IMR-90 (cell line): ENCODE measurements around the gene PRSS8. TPM values are rescaled to one million over a fixed set of nuclear protein-coding genes. Genes with fewer than 3 reads are reported as not detected.

Source experiments
- CEBPB ChIP-seq: IDR thresholded peaks from 2 replicates; pipeline ENCODE4 v1.6.1; 2012; ENCODE audit warnings: low read depth, low read length, improper control_type of control experiment
- MAZ ChIP-seq: IDR thresholded peaks from 2 replicates; pipeline ENCODE4 v1.6.1; 2012; ENCODE audit warnings: low read depth, mild to moderate bottlenecking, low read length, improper control_type of control experiment, moderate library complexity, borderline replicate concordance
- RCOR1 ChIP-seq: IDR thresholded peaks from 2 replicates; pipeline ENCODE4 v1.6.1; 2012; ENCODE audit warnings: mild to moderate bottlenecking, low read length, improper control_type of control experiment; ENCODE audit not compliant: insufficient replicate concordance
- polyA plus RNA-seq, 3 experiments: library from polyadenylated mRNA; depleted of rRNA; stranded (reverse); fragments of >200 nt; gene quantifications; 2 replicates each; pipeline ENCODE4 v1.2.3, GENCODE V29; 2012; ENCODE audit warnings: low replicate concordance in 1 of 3
- total RNA-seq: library from RNA; depleted of rRNA; stranded (reverse); fragments of >200 nt; gene quantifications from 2 replicates; pipeline ENCODE4 v1.2.3, GENCODE V29; 2012

PRSS8 gene
- total and polyA plus RNA-seq, 2 of the 4 experiments (the other 2 are of a cell fraction): not detected

GRCh38 chr16:31118223-31119155 is 17.0 kb downstream of the PRSS8 start (continued):
- no peak for TF ChIP-seq MAZ
- TF ChIP-seq RCOR1: no peak
- TF ChIP-seq CEBPB: peak; percentile 47; the same call in 1 of the 2 replicates
